HG03025 (cell line): ENCODE data around the gene ATP5F1E.
"Not testable (repeated sequence)": the region's sequence is repeated elsewhere in the genome, so short reads cannot be mapped to it uniquely, and the experiment has no call there.

ENCODE experiments used
- ATAC-seq: cut with Tn5 transposase; IDR thresholded peaks from one replicate; pipeline ENCODE4 v1.9.1; 2021; ENCODE audit warnings: mild to moderate bottlenecking, moderate library complexity; ENCODE audit not compliant: unreplicated experiment, low FRiP score

Gene ATP5F1E

GRCh38 chr20:59022754-59023153 is 9.4 kb downstream of the ATP5F1E start:
- no peak for ATAC-seq

- no peak for ATAC-seq
Measured at GRCh38 chr20:59020938-59021551, 11.1 kb downstream of the ATP5F1E start.

GRCh38 chr20:59019217-59019616 is 12.9 kb downstream of the ATP5F1E start, which contains the start of gene TUBB1:
Gene TUBB1 (plus strand): TSS chr20:59019429. CDS start chr20:59019523, 94 bp downstream.
- no peak for ATAC-seq

- no peak for ATAC-seq
Measured at GRCh38 chr20:59018817-59019216, 13.3 kb downstream of the ATP5F1E start.

- ATAC-seq, result no peak
Measured at GRCh38 chr20:59017493-59018231, 14.5 kb downstream of the ATP5F1E start.

- no peak for ATAC-seq
Measured at GRCh38 chr20:59016795-59017492, 15.2 kb downstream of the ATP5F1E start.

GRCh38 chr20:59015812-59016711 is 16.1 kb downstream of the ATP5F1E start:
- ATAC-seq, result no peak

- no peak for ATAC-seq
Measured at GRCh38 chr20:59015411-59015810, 16.7 kb downstream of the ATP5F1E start.

GRCh38 chr20:59014680-59015389 is 17.3 kb downstream of the ATP5F1E start:
- ATAC-seq, result no peak

- ATAC-seq, result no peak
Measured at GRCh38 chr20:59013959-59014608, 18.1 kb downstream of the ATP5F1E start.

- no peak for ATAC-seq
Measured at GRCh38 chr20:59013031-59013951, 18.8 kb downstream of the ATP5F1E start.

- ATAC-seq, result not testable (repeated sequence)
Measured at GRCh38 chr20:59011874-59012157, 20.3 kb downstream of the ATP5F1E start.

GRCh38 chr20:59010995-59011873 is 20.9 kb downstream of the ATP5F1E start:
- no peak for ATAC-seq

- no peak for ATAC-seq
Measured at GRCh38 chr20:59010321-59010994, 21.7 kb downstream of the ATP5F1E start.

- no peak for ATAC-seq
Measured at GRCh38 chr20:59008715-59009336, 23.3 kb downstream of the ATP5F1E start.

- peak; percentile 33 for ATAC-seq
Measured at GRCh38 chr20:59007665-59008511, 24.2 kb downstream of the ATP5F1E start.
